Measurements from ENCODE around the gene GPR137B. TPM values are rescaled to one million over a fixed set of nuclear protein-coding genes. Genes with fewer than 3 reads are reported as not detected.

Gene GPR137B
- total and polyA plus RNA-seq, 5 donors from 2014 or later, result 5.2 to 18.6 (median 7.6) TPM

GRCh38 chr1:236111527-236112331 is 30.6 kb upstream of the GPR137B start:
- H3K27me3 Mint-ChIP-seq, result peaks cover 4% of the 10 kb centered on the region
- ATAC-seq (ENCODE audit: low read depth in 2 of 2), result no peak
- no peaks in the 10 kb centered on the region for H3K36me3 Mint-ChIP-seq
- H3K9me3 Mint-ChIP-seq, result no peaks in the 10 kb centered on the region
- no peak overlapping the region for H3K27ac Mint-ChIP-seq
- DNase-seq, result no peak
- H3K4me1 ChIP-seq (ENCODE audit: control insufficient read depth, insufficient read depth, low read length, poor library complexity, severe bottlenecking), result no peaks in the 10 kb centered on the region
- no peaks in the 10 kb centered on the region for H3K27me3 ChIP-seq (ENCODE audit: control insufficient read depth, insufficient read depth, low read length)
- H3K4me1 Mint-ChIP-seq, result peaks cover 0 to 11% (median 2%) of the 10 kb centered on the region in 4 donors
- H3K4me3 ChIP-seq (ENCODE audit: low read depth, low read length), result no peak overlapping the region
- H3K4me3 Mint-ChIP-seq, result no peak overlapping the region
- no peaks in the 10 kb centered on the region for H3K36me3 ChIP-seq (ENCODE audit: control insufficient read depth, insufficient read depth, low read length)
- no peak overlapping the region for H3K27ac ChIP-seq (ENCODE audit: insufficient read depth, low read length, poor library complexity, severe bottlenecking)
- no peaks in the 10 kb centered on the region for H3K9me3 ChIP-seq (ENCODE audit: control insufficient read depth in 2 of 2, low read length in 2 of 2)

GRCh38 chr1:236112332-236112627 is 30.1 kb upstream of the GPR137B start:
- Histone ChIP-seq H3K4me3 (ENCODE audit: low read depth, low read length) (no peak overlapping the region), H3K36me3 (ENCODE audit: control insufficient read depth, insufficient read depth, low read length) (no peaks in the 10 kb centered on the region), H3K27me3 (ENCODE audit: control insufficient read depth, insufficient read depth, low read length) (no peaks in the 10 kb centered on the region), H3K9me3 (ENCODE audit: control insufficient read depth in 2 of 2, low read length in 2 of 2) (no peaks in the 10 kb centered on the region), H3K27ac (ENCODE audit: insufficient read depth, low read length, poor library complexity, severe bottlenecking) (no peak overlapping the region), H3K4me1 (ENCODE audit: control insufficient read depth, insufficient read depth, low read length, poor library complexity, severe bottlenecking) (no peaks in the 10 kb centered on the region)
- no peak for ATAC-seq (ENCODE audit: low read depth in 2 of 2)
- Mint-ChIP-seq H3K36me3 (no peaks in the 10 kb centered on the region), H3K27ac (no peak overlapping the region), H3K9me3 (no peaks in the 10 kb centered on the region), H3K27me3 (peaks cover 4% of the 10 kb centered on the region), H3K4me3 (no peak overlapping the region), H3K4me1 (peaks cover 0 to 5% (median 2%) of the 10 kb centered on the region in 4 donors)
- no peak for DNase-seq

GRCh38 chr1:236113324-236114032 is 28.9 kb upstream of the GPR137B start:
- Mint-ChIP-seq H3K4me3 (no peak overlapping the region), H3K36me3 (no peaks in the 10 kb centered on the region), H3K9me3 (no peaks in the 10 kb centered on the region), H3K27ac (no peak overlapping the region), H3K27me3 (peaks cover 9% of the 10 kb centered on the region), H3K4me1 (peaks cover 0 to 5% (median 2%) of the 10 kb centered on the region in 4 donors)
- H3K36me3 ChIP-seq (ENCODE audit: control insufficient read depth, insufficient read depth, low read length), result no peaks in the 10 kb centered on the region
- H3K4me3 ChIP-seq (ENCODE audit: low read depth, low read length), result no peak overlapping the region
- no peaks in the 10 kb centered on the region for H3K4me1 ChIP-seq (ENCODE audit: control insufficient read depth, insufficient read depth, low read length, poor library complexity, severe bottlenecking)
- DNase-seq (no peak), ATAC-seq (ENCODE audit: low read depth in 2 of 2) (no peak)
- H3K27ac ChIP-seq (ENCODE audit: insufficient read depth, low read length, poor library complexity, severe bottlenecking), result no peak overlapping the region
- H3K27me3 ChIP-seq (ENCODE audit: control insufficient read depth, insufficient read depth, low read length), result no peaks in the 10 kb centered on the region
- H3K9me3 ChIP-seq (ENCODE audit: control insufficient read depth in 2 of 2, low read length in 2 of 2), result no peaks in the 10 kb centered on the region

- H3K4me3 Mint-ChIP-seq, result no peak overlapping the region
- H3K9me3 Mint-ChIP-seq, result no peaks in the 10 kb centered on the region
- Histone ChIP-seq H3K4me1 (ENCODE audit: control insufficient read depth, insufficient read depth, low read length, poor library complexity, severe bottlenecking) (no peaks in the 10 kb centered on the region), H3K4me3 (ENCODE audit: low read depth, low read length) (no peak overlapping the region), H3K27ac (ENCODE audit: insufficient read depth, low read length, poor library complexity, severe bottlenecking) (no peak overlapping the region), H3K27me3 (ENCODE audit: control insufficient read depth, insufficient read depth, low read length) (no peaks in the 10 kb centered on the region), H3K36me3 (ENCODE audit: control insufficient read depth, insufficient read depth, low read length) (no peaks in the 10 kb centered on the region), H3K9me3 (ENCODE audit: control insufficient read depth in 2 of 2, low read length in 2 of 2) (no peaks in the 10 kb centered on the region)
- ATAC-seq (ENCODE audit: low read depth in 2 of 2), result no peak
- H3K27ac Mint-ChIP-seq, result no peak overlapping the region
- no peak for DNase-seq
- no peaks in the 10 kb centered on the region for H3K36me3 Mint-ChIP-seq
- peaks cover 13% of the 10 kb centered on the region for H3K27me3 Mint-ChIP-seq
- H3K4me1 Mint-ChIP-seq, result peaks cover 0 to 3% (median 1%) of the 10 kb centered on the region in 4 donors
Observed at GRCh38 chr1:236114076-236114747, 28.1 kb upstream of the GPR137B start.

- Mint-ChIP-seq H3K27ac (no peak overlapping the region), H3K27me3 (peaks cover 18% of the 10 kb centered on the region), H3K9me3 (peaks cover 0 to 6% (median 0%) of the 10 kb centered on the region in 7 donors), H3K4me3 (no peak overlapping the region), H3K36me3 (no peaks in the 10 kb centered on the region), H3K4me1 (peaks cover 0 to 18% (median 8%) of the 10 kb centered on the region in 4 donors)
- no peaks in the 10 kb centered on the region for H3K9me3 ChIP-seq (ENCODE audit: control insufficient read depth in 2 of 2, low read length in 2 of 2)
- peaks cover 2% of the 10 kb centered on the region for H3K27me3 ChIP-seq (ENCODE audit: control insufficient read depth, insufficient read depth, low read length)
- no peaks in the 10 kb centered on the region for H3K4me1 ChIP-seq (ENCODE audit: control insufficient read depth, insufficient read depth, low read length, poor library complexity, severe bottlenecking)
- DNase-seq, result no peak
- H3K4me3 ChIP-seq (ENCODE audit: low read depth, low read length), result no peak overlapping the region
- ATAC-seq (ENCODE audit: low read depth in 2 of 2), result no peak
- H3K27ac ChIP-seq (ENCODE audit: insufficient read depth, low read length, poor library complexity, severe bottlenecking), result no peak overlapping the region
- H3K36me3 ChIP-seq (ENCODE audit: control insufficient read depth, insufficient read depth, low read length), result no peaks in the 10 kb centered on the region
Observed at GRCh38 chr1:236117710-236118109, 24.6 kb upstream of the GPR137B start.

GRCh38 chr1:236119943-236120484 is 22.3 kb upstream of the GPR137B start:
- H3K9me3 Mint-ChIP-seq, result peaks cover 0 to 6% (median 0%) of the 10 kb centered on the region in 7 donors
- H3K27me3 ChIP-seq (ENCODE audit: control insufficient read depth, insufficient read depth, low read length), result peaks cover 2% of the 10 kb centered on the region
- peak overlapping the region in 2 of 4 donors; percentile 27 to 61 for H3K4me3 Mint-ChIP-seq
- peak overlapping the region in 2 of 3 donors; percentile 27 to 33 for H3K27ac Mint-ChIP-seq
- no peaks in the 10 kb centered on the region for H3K9me3 ChIP-seq (ENCODE audit: control insufficient read depth in 2 of 2, low read length in 2 of 2)
- H3K36me3 ChIP-seq (ENCODE audit: control insufficient read depth, insufficient read depth, low read length), result no peaks in the 10 kb centered on the region
- peaks cover 0 to 18% (median 8%) of the 10 kb centered on the region in 4 donors for H3K4me1 Mint-ChIP-seq
- ATAC-seq (ENCODE audit: low read depth in 2 of 2), result no peak
- H3K27me3 Mint-ChIP-seq, result peaks cover 18% of the 10 kb centered on the region
- H3K36me3 Mint-ChIP-seq, result no peaks in the 10 kb centered on the region
- H3K4me3 ChIP-seq (ENCODE audit: low read depth, low read length), result no peak overlapping the region
- no peak for DNase-seq
- H3K4me1 ChIP-seq (ENCODE audit: control insufficient read depth, insufficient read depth, low read length, poor library complexity, severe bottlenecking), result no peaks in the 10 kb centered on the region
- no peak overlapping the region for H3K27ac ChIP-seq (ENCODE audit: insufficient read depth, low read length, poor library complexity, severe bottlenecking)

- DNase-seq, result peak in 1 of 3 donors; percentile 39
- Mint-ChIP-seq H3K9me3 (peaks cover 0 to 6% (median 0%) of the 10 kb centered on the region in 7 donors), H3K4me1 (peaks cover 0 to 18% (median 8%) of the 10 kb centered on the region in 4 donors), H3K27me3 (peaks cover 18% of the 10 kb centered on the region), H3K4me3 (peak overlapping the region in 3 of 4 donors; percentile 3 to 88 (median 76)), H3K36me3 (no peaks in the 10 kb centered on the region), H3K27ac (peak overlapping the region; percentile 7 to 92 (median 33))
- no peak overlapping the region for H3K27ac ChIP-seq (ENCODE audit: insufficient read depth, low read length, poor library complexity, severe bottlenecking)
- peak; percentile 35 to 44 for ATAC-seq (ENCODE audit: low read depth in 2 of 2)
- H3K4me3 ChIP-seq (ENCODE audit: low read depth, low read length), result peak overlapping the region; percentile 56
- H3K36me3 ChIP-seq (ENCODE audit: control insufficient read depth, insufficient read depth, low read length), result no peaks in the 10 kb centered on the region
- no peaks in the 10 kb centered on the region for H3K9me3 ChIP-seq (ENCODE audit: control insufficient read depth in 2 of 2, low read length in 2 of 2)
- no peaks in the 10 kb centered on the region for H3K4me1 ChIP-seq (ENCODE audit: control insufficient read depth, insufficient read depth, low read length, poor library complexity, severe bottlenecking)
- peaks cover 2% of the 10 kb centered on the region for H3K27me3 ChIP-seq (ENCODE audit: control insufficient read depth, insufficient read depth, low read length)
Observed at GRCh38 chr1:236120721-236121153, 21.6 kb upstream of the GPR137B start.

Data from CD4-positive, CD25-positive, alpha-beta regulatory T cell (primary cell).